ENCODE results near the gene TCERG1L.

The TCERG1L gene

DNA sequence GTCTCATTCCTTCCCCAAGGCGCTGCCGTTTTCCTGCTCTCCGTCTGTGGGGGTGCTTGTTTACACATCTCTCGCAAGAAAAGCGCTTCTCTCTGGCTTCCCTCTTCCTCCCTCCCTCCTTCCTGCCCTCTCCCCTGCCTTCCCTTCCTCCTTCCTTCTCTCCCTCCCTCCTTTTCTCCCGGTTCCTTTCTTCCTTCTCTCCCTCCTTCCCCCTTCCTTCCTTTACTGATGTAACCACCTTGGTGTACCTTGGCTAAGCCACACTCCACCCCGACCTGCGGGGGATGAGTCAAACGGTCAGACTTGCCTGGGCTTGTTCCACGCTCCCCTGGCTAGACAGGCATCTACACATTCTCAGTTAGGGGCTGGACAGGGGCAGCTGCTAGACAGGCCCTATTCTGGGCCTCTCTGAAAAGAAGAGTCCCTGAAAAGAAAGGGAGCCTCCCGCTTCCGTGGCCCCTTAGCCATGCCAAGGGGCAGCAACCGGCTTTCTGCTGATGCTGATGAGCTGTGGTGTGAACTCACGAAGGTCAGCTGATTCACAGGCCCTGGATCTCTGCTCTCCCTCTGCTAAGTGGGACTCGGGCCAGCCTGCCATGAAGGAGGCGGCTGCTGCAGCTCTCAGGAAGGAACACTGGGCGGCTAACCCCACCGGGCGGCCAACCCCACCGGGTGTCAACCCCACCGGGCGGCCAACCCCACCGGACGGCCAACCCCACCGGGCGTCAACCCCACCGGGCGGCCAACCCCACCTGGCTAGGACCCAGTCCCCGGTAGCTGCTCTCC is 216.8 kb downstream of the TCERG1L start:
- DNase-seq: peak; percentile 61

DNA sequence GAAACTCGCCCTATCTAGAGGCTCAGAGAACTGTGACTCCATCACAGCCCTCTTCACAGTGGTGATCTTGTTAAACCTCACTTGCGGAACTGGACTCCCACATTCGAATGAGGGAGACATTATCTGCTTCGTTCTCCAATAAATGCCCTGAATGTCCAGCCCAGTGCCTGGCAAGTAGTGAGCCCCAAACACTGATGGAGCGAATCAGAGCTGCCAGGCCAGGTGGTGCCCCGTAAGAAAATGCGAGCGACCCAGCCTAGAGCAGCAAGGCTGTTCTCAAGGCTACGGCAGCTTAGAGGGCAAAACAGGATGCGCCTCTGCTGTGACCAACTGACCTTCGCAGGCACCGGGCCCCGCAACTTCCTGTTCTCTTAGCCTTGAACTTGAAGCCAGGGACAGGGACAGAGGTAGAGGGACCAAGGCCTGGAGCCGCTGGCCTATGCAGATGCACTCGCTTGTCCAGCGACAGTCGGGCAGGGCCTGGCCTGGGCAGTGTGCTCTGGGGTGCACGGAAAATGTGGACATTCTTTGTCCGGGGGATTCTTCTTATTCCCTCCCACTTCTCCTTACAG is 217.6 kb downstream of the TCERG1L start:
- peak; percentile 59 for DNase-seq

DNA sequence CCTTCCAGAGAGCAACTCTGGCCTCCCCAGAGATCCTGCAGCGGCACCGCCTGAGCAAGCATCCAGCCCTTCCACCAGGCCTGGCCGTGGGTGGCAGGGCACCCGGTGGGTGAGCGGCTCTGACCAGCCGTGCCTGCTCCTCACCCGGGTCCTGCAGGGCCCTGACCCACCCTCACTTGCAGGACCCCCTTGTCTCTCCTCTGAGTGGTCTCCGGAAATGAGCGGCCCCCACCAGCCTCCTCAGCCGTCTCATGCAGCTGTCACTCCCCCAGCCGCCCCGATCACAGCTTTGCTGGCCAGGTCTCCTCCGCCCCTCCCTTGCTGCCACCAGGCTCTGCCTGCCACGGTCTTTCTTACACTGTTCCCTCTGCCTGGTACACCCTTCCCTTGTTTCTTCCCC is 218.2 kb downstream of the TCERG1L start:
- no peak for DNase-seq

DNA sequence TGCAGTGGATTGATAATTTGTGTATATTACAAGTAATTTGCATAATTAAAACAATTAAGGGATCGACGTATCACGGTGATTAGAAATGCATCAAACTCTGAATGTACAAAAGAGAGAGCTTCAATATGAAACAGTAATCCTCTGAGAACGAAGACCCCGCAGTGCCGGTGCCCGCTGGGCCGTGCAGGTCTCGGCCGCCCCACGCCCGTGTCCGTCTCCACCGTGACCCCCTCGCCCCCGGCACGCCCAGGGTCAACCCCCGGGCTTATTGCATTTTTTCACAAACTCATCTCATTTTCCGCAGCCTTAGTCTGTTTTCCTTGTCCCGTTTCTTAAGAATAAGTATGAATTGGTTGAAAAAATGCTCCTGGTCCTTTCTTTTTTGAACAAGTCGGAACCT is 218.6 kb downstream of the TCERG1L start:
- DNase-seq: no peak

DNA sequence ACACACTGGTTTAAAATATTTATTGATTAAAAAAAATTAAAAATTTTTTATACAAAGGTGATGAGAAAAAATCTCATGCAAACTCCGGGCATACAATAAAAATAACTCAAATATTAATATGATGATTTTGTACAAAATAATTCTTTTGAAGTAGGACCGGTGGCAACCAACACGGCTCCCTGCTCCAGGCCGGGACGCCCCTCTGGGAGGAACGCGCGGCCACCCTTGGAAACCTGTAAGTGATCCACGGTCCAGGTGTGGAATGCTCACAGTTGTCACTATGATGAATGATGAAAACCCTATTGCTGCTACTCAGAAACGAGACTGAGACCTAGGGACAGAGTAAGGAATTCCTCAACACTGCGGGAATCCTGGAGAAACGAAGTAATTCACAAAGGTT is 219.1 kb downstream of the TCERG1L start:
- DNase-seq: no peak

DNA sequence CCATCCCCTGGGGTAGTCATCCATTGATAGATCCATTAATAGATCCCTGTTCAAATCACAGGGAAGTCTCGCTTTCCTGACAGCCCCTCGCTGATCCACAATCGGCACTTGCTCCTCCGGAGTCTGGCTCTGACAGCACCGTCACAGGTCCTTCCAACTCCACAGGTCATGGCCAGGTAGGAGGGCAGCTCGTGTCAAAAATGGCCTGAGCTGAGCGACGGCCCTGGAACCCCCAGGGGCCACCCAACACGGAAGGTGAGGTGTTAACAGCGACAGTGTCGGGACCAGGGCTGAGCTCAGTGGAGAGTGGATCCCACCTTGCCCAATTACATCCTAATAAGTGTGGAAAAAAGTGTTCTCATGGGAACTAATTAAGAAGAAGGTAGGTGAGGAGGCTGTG is 219.8 kb downstream of the TCERG1L start:
- no peak for DNase-seq

DNA sequence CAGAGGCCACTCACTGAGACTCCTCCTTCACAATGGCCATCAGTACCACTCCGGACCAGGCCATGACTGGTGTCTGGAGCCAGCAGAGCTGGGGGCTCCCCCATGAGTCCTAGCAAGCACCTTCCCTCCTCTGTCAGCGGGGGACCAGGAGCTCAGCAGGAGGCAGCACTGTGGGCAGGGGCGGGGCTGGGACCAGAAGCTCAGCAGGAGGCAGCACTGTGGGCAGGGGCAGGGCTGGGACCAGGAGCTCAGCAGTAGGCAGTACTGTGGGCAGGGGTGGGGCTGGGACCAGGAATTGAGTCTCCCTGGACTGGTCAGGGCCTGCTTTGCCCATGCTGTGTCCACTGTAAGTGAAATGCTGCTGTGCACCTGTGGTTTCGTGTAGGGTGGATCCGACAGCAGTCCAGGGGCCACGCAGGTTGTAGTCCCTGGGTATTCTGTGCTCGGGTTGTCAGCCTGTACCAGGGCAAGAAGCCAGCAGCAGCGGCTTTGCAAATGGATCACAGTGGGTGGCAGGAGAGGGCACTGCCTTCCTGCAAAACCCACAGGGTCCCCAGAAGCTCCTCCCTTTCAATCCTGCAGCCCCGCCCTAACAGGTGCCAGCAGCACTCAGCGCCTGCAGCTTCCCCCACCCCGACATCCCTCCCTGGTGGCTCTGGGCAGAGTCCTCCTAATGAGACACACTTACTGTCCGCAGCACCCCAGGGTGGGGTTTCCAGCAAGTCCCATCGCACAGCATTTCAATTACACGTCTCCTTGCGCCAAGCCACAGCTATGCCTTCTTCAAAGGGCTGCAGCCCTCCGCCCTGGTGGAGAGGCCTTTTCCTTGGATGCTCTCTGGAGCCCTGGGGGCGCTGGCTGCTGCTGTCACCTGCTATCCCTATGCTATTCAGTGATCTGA is 220.5 kb downstream of the TCERG1L start:
- DNase-seq: peak; percentile 56

DNA sequence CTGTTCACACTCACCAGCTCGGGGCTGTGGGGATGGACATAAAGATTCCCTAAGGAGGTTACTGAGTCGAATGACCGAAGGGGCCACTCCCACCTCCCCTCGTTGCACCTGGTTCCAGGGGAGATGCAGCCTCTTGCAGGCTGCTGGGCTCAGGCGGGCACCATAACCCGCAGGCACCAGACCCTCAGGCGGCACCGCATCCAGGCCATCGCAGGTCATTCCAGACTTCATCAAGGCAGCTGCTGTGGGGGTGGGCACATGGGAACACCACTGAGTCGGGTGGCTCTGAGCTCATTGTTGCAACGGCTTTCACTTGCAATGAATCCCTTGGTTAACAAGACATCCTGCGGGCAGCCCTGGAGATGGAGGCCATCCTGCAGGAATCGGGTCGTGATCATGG is 221.7 kb downstream of the TCERG1L start:
- DNase-seq: no peak

DNA sequence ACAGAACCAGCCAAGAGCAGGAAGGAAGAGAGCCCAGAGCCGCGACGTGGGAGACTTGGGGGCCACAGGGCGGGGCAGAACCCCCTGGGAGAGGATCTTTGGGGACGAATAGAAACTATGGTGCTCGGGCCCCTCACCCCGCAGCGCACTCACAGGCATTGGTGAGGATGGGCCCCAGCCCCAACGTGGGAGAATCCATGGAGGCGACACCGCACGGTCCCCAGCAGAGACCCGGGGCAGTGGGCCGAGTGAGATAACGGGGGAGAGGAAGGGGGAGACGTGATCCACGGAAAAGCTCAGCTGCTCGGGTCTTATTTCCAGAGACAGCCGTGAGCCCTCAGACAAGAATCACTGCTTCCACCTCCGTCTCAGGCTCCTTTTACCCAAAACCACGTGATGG is 222.4 kb downstream of the TCERG1L start:
- DNase-seq: no peak

DNA sequence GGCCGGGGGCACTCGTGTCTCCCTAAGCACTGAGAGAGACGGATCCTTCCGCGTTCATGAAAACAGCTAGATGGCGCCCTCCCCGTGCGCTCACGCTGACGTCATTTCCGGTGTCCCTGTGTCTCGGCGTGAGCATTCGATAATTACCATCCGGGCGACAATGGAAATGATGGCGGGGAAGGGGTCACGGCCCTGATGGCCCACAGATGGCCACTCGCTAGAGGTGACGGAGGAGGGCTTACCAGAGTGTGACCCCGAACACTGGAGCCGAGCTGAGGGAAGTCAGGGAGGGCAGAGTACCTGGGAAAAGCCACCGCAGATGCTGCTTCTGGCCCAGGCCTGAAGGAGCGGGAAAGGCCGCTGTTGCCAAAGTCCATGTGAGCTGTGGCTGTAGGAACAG is 222.9 kb downstream of the TCERG1L start:
- DNase-seq: no peak

DNA sequence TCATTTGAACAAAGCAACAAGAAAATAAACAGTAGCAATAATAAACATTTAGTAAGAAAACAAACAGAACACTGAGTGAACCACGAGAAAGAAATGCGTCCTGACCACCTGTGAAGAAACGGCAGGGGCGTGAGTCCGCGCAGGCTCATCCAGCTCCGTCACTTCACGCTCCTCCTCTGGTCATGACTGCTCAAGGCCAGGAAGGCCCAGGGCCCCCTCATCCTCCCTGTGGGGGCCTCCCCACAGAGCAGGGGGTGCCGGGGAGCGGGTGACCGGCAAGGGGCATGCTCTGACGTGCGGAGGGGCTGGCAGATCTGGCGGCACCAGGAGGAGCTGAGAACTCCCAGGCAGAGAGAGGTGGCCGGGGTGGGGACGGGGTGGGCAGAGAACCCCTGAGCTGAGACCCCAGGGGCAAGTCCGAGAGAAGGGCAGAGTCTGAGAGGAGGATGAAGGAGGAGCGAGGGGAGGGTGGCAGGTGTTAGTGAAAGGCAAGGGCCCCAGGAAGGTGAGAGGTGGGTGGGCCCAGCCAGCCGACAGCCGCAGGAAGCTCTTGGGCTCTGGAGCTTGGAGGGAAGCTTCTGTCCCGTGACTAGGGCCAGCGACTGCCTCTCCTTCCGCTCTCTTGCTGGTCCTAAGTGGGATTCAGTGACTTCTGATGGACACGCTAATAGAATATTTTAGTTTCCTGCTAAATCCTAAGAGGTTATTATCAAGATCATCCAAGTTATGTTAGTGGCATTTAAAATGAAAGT is 223.9 kb downstream of the TCERG1L start:
- no peak for DNase-seq

DNA sequence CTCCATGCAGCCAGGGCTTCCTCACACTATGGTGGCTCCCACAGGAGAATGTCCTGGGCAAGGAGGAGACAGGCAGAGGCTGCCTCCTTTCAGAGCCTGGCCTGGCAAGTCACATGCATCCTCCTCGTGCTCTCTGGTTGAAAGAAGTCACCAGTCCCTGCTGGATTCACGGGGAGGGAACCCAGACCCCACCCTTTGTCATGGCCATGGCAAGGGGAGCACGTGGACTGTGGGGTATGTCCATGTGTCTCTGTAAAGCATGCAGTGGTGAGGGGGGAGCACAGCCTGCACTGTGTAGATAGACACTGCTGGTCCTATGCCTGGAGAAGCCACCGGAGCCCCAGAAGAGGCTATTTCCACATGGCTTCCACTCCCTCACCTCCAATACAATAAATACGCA is 225.0 kb downstream of the TCERG1L start:
- DNase-seq: no peak

DNA sequence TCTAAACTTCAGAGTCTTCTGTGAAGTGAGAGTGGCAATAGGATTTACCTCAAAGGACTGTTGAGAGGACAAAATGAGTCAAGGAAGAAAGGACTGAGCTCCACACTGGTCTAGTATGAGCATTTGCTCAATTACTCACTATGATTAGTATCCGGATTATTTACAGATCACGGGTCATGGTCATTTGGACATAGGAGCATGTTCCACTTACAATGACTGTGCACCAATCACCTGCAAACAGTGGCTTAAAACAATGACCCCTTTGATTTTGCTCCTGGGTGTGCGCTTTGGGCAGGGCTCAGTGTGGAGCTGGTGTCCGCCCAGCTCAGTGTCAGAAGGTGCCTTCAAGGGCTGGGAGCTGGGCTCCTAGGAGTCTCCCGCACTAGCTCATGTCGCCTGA is 225.4 kb downstream of the TCERG1L start:
- DNase-seq: no peak

DNA sequence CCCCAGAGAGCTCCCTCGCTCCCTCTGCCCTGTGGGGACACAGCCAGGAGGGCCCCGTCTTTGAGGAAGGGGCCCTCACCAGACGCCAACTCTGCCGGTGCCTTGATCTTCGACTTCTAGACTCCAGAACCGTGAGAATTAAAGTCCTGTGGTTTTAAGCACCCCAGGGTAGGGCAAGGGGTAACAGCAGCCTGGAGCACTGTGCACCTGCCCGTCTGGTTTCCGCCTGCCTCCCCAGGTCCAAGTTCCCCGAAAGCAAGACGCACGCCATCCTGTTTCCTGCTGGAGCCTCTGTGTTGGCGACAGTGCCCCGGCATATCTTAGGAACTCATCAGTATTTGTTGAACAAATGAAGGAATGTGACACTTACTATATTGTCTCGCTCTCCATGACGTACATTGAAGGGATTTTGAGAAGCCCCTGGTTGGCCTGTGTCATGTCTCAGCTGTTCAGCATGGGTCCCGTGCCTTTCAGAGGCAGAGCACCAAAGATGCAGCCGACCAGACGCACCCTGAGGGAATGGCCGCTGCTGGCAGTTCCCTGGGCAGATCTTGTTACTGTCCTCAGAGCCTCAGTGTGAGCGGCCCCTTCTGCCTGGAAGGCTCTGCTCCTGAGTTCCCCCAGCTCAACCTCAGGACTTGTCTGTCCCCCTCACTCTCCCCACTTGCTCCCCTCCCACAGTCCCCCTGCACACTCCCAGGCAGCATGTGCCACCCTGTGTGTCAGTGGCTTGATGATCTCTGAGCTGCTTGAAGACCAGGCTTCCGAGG is 226.2 kb downstream of the TCERG1L start:
- no peak for DNase-seq

DNA sequence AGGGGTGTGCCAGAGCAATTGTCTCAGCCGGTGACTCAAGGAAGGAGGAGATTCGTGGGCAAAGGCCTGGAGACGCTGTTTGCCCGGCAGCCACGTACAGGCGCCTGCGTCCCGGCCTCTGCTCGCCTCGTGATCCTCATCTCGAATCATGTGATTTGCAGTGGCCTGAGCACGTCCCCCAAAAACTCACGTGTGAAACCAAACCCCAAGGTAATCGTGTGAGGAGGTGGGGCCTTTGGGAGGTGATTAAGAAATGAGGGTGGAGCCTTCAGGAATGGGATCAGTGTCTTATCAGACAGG is 226.8 kb downstream of the TCERG1L start:
- no peak for DNase-seq

DNA sequence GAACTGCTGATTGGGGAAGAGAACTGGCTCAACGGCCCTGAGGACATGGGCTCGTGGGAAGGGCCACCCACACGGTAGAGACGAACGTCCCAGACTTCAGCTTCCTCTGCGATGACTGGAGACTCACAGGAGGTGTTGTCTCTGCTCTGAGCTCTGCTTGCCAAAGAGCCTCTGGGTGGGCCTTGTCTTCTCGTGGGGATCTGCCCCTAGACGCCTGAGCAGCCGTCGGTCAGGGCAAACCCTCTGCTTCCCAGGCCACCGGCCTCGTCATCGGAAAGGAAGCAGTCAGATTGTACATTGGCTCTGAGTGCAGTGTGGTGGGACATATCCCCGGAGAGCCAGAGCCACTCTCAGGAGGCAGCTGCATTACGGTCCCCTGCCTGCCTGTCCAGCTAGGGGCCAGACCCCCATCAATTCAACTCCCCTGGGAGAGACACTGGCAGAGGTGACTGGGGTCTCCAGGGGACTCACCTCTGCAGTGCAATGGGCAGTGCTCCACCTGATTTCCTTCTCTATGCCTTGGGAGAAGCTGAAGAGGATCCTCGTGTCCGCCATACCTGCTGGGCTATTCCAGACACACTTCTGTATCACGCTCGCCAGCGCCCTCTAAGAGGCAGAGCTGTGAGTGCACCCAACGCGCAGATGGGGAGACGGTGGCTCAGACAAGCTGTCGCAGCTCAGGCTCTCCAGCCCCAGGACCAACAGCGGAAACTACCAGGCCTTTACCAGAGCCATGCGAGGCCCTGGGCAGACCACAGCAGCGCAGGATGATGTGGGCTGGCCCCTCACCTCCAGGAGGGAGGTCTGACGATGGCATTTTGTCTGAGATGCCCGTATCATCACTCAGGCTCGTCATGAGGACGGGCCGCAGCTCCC is 227.4 kb downstream of the TCERG1L start:
- DNase-seq: no peak

DNA sequence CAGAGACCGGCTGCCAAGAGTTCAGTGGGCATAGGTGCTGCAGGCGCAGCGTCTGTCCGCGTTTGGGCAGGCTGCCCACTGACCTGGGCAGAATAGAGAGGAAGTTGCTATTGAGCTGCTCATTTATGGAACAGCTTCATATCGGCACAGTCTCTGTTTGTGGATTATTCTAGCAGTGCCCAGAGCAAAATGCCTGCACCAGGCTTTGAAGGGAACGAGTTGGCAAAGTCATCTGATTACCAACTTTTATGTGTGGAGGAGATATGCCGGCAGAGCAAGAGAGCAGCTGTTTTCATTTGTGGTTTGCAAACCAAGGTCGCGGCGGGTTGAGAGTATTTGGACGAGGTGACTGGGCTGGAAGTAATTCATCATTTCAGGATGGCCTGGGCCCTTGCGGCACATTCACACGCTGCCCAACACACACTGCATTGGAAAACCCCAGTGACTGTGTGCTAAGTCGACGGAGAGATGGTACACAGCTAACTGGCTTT is 228.5 kb downstream of the TCERG1L start:
- DNase-seq: no peak

DNA sequence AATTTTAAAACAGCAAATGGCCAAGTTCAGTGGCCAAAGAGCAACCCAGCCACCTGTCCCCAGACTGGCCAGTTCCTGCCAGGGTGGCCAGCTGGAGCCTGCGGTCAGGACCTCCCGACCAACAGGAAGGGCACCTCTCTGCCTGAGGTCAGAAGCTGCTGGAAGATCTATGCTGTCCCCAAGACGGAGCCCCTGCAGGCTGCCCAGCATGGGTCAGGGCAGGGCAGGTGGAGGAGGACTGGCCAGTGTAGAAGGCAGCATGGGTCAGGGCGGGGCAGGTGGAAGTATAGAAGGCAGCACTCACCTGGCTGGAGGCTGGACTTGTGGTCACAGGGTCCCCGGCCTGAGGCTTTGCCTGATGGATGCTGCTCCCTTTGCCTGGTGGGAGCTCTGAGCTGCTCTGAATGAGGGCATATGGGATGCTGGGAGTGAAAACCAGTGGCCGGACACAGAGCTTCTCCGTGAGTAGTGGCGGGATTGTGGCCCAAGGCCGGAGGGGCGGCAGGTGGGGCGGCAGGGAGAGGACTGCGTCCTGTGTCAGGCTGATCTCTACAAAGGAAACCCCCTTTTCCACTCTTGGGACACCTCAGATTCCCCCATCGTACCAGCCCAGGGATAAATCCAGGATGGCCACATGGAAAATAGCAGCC is 229.2 kb downstream of the TCERG1L start:
- no peak for DNase-seq

DNA sequence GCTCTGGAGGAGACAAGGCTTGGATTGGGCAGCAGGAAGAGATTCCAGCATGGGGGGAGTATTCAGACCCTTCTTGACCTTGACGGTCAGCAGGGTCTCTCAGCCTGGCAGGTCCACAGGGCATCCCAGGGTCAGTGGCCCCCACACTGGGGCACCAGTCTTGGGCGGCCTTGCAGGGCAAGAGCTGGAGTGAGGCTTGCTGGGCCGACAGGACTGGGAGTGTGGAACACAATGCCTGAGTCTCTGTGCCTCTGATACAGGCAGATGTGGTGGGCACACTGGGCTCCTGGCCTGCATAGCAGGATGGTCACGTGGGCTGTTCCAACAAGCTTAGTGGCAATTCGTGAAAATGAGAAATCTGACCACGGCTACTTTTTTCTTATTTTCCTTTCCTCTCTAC is 229.7 kb downstream of the TCERG1L start:
- DNase-seq: no peak

DNA sequence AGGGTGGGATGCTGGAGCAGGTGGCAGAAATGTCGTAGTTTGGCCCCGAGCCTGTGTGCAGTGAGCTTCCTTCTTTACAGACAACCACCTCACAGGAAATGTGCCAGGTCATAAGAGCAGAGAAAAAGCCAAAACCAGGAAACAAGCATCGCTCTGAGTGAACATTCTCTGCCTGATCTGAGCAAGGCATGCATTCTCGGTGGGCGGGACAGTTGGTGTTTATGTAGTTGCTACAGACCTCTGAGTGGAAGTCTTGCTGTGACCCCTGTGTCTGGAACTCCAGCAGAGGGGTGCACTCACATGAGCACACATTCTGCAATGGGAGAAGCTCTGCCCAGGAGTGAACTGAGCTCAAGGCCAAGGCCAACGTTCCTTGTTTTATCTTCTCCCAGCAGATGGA is 230.1 kb downstream of the TCERG1L start:
- no peak for DNase-seq

DNA sequence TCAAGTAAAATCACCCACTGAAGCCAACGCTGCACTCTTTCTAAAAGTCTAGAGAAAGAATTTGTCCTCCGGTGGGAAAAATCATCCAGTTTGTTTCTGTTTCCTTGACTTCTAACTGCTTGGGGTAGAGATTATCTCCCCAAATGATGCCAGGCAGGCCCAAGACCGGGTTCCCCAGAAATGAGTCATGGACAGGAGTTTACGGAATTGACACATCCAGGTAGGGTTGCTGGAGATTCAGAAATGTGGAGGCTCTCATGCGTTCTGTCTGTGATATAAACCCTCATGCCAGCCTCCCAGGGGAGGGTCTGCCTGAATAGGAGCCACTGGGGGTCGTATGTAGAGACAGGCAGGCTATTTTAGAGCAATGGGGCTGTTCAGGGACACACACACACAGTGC is 230.9 kb downstream of the TCERG1L start:
- no peak for DNase-seq
